PC-3 (cell line): ENCODE results near the gene MTRFR. TPM values are rescaled to one million over a fixed set of nuclear protein-coding genes. Genes with fewer than 3 reads are reported as not detected.

Experiments
- ATAC-seq: fragments of 200-7000 bp; cut with Tn5 transposase; 2 replicates; pipeline ENCODE4 v1.9.1; 2020; ENCODE audit warnings: mild to moderate bottlenecking, moderate library complexity
- BruUV-seq: library from RNA; stranded (reverse); fragments of 400-500 nt; replicated peaks from 2 replicates; lab custom pipeline; 2021; lab: Mats Ljungman, UMichigan
- CTCF ChIA-PET: fragments of 300-600 bp; sonication (Branson Sonifier 250); formaldehyde crosslinking; loops from one replicate; lab custom pipeline; 2022; ENCODE audit warnings: antibody characterized with exemption; lab: Charles Lee
- POLR2A ChIA-PET: fragments of 300-600 bp; sonication (Branson Sonifier 250); formaldehyde crosslinking; loops from one replicate; lab custom pipeline; 2022; ENCODE audit warnings: antibody characterized with exemption; ENCODE audit not compliant: unreplicated experiment; lab: Charles Lee
- DNase-seq: peaks from one replicate; pipeline ENCODE4 v3.0.0-alpha.2; 2015
- H2AFZ ChIP-seq: fragments of 300-600 bp; sonication (generic); 2 replicates; pipeline ENCODE4 v1.6.0; 2016; ENCODE audit warnings: antibody characterized with exemption, low read length
- H3F3A ChIP-seq: fragments of 300-600 bp; sonication (generic); one replicate; pipeline ENCODE4 v1.6.0; 2017; ENCODE audit warnings: antibody characterized with exemption, low read length, control low read depth, mild to moderate bottlenecking; ENCODE audit not compliant: unreplicated experiment
- H3K27ac ChIP-seq: fragments of 300-600 bp; sonication (generic); 2 replicates; pipeline ENCODE4 v1.5.1; 2016; ENCODE audit warnings: mild to moderate bottlenecking, low read length
- H3K27me3 ChIP-seq: fragments of 300-600 bp; sonication (generic); 2 replicates; pipeline ENCODE4 v1.6.1; 2016; ENCODE audit warnings: low read length, mixed read lengths
- H3K36me3 ChIP-seq: fragments of 300-600 bp; sonication (generic); 2 replicates; pipeline ENCODE4 v1.6.1; 2016; ENCODE audit warnings: low read depth, mixed run types, low read length, mixed read lengths
- H3K4me1 ChIP-seq: fragments of 300-600 bp; sonication (generic); 2 replicates; pipeline ENCODE4 v1.5.1; 2016; ENCODE audit warnings: low read length; ENCODE audit not compliant: insufficient read depth
- H3K4me2 ChIP-seq: fragments of 300-600 bp; sonication (generic); 2 replicates; pipeline ENCODE4 v1.6.0; 2016; ENCODE audit warnings: low read length
- H3K4me3 ChIP-seq: fragments of 300-600 bp; sonication (generic); 2 replicates; pipeline ENCODE4 v1.5.1; 2016; ENCODE audit warnings: mild to moderate bottlenecking, low read length, mixed read lengths
- H3K79me2 ChIP-seq: fragments of 300-600 bp; sonication (generic); 2 replicates; pipeline ENCODE4 v1.6.1; 2017; ENCODE audit warnings: low read length, mixed read lengths
- H3K9ac ChIP-seq: fragments of 300-600 bp; sonication (generic); 2 replicates; pipeline ENCODE4 v1.6.0; 2016; ENCODE audit warnings: mild to moderate bottlenecking, low read length
- H3K9me2 ChIP-seq: fragments of 300-600 bp; sonication (generic); replicated peaks from 2 replicates; pipeline ENCODE4 v1.6.1; 2016; ENCODE audit warnings: mixed run types, low read length, mixed read lengths
- H3K9me3 ChIP-seq: fragments of 300-600 bp; sonication (generic); 2 replicates; pipeline ENCODE4 v1.6.1; 2016; ENCODE audit warnings: low read length, mixed read lengths
- H4K20me1 ChIP-seq: fragments of 300-600 bp; sonication (generic); 2 replicates; pipeline ENCODE4 v1.6.1; 2016; ENCODE audit warnings: low read length, mixed read lengths
- EZH2 ChIP-seq: fragments of 300-600 bp; sonication (generic); IDR thresholded peaks from one replicate; pipeline ENCODE4 v1.6.1; 2017; ENCODE audit warnings: antibody characterized with exemption, mild to moderate bottlenecking, low read length; ENCODE audit not compliant: unreplicated experiment
- EZH2phosphoT487 ChIP-seq: fragments of 300-600 bp; sonication (generic); IDR thresholded peaks from 2 replicates; pipeline ENCODE4 v1.6.1; 2018; ENCODE audit warnings: mild to moderate bottlenecking, antibody characterized with exemption, low read length, borderline replicate concordance
- intact Hi-C: fragments of 100-400 bp; cut with micrococcal nuclease; formaldehyde crosslinking; loops from 2 replicates; pipeline ENCODE4 v1.9.0; 2023
- total RNA-seq: library from RNA; depleted of rRNA; stranded (reverse); fragments of >200 nt; gene quantifications from 2 replicates; pipeline ENCODE4 v1.2.3, GENCODE V29; 2014
- TF ChIP-seq, protein P1 (sequence below): fragments of 300-600 bp; sonication (generic); conservative IDR thresholded peaks from 2 replicates; pipeline ENCODE4 v1.5.1; 2017; ENCODE audit warnings: antibody characterized with exemption, low read depth, mild to moderate bottlenecking, low read length

Gene MTRFR
- total RNA-seq, 1 experiment from 2014 or later: 23.2 TPM

DNA sequence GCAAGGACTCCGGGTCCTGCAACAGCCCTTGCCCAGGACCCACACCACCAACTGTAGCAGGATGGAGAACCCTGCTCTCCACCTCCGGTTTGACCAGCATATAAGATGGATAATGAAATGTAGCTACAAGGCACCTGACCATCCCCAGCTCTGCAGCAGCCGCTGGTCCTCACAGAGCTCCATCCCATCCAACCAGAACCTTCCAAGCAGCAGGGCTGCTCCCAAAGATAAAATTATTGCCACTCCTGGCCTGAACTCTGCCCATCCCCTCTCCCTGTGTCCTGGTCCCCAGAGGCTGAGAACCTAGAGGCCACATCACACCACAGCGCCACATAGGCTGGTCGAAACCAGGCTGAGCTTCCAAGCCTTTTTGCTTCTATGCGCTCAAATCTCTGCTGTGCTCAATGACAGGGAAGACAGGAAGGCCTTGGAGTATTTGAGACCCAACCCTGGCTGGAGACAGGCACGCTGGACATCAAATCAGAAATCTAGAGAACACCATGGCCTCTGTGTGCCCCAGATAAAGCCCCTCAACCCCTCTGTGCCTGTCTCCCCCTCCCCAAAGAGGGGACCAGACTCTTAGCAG lies 34.2 kb downstream of the MTRFR start:
- BruUV-seq: no TSS peak
- ATAC-seq (no peak), DNase-seq (no peak)
- TF ChIP-seq EZH2 (no peak), EZH2phosphoT487 (no peak)
- TF ChIP-seq, protein P1, sequence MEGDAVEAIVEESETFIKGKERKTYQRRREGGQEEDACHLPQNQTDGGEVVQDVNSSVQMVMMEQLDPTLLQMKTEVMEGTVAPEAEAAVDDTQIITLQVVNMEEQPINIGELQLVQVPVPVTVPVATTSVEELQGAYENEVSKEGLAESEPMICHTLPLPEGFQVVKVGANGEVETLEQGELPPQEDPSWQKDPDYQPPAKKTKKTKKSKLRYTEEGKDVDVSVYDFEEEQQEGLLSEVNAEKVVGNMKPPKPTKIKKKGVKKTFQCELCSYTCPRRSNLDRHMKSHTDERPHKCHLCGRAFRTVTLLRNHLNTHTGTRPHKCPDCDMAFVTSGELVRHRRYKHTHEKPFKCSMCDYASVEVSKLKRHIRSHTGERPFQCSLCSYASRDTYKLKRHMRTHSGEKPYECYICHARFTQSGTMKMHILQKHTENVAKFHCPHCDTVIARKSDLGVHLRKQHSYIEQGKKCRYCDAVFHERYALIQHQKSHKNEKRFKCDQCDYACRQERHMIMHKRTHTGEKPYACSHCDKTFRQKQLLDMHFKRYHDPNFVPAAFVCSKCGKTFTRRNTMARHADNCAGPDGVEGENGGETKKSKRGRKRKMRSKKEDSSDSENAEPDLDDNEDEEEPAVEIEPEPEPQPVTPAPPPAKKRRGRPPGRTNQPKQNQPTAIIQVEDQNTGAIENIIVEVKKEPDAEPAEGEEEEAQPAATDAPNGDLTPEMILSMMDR: no peak
- H4K20me1 ChIP-seq: no peaks in the 10 kb centered on the region
- ChIA-PET CTCF (interaction anchor here (0.6 kb wide), 1 partner anchor 17 kb away, joined by 3 read pairs; no protein-coding TSS in a partner anchor), POLR2A (no interaction called here)
- H3K4me2 ChIP-seq: no peak overlapping the region
- intact Hi-C loops: no loop called here
- no peak overlapping the region for H2AFZ ChIP-seq
- no peaks in the 10 kb centered on the region for H3K9me2 ChIP-seq
- H3K36me3 ChIP-seq: peaks cover 10% of the 10 kb centered on the region; the same call in 1 of the 2 replicates
- peaks cover 10% of the 10 kb centered on the region for H3K4me1 ChIP-seq
- peaks cover 36% of the 10 kb centered on the region for H3K79me2 ChIP-seq
- no peaks in the 10 kb centered on the region for H3K27me3 ChIP-seq
- no peak overlapping the region for H3K27ac ChIP-seq
- no peaks in the 10 kb centered on the region for H3F3A ChIP-seq
- no peak overlapping the region for H3K9ac ChIP-seq
- H3K9me3 ChIP-seq: no peaks in the 10 kb centered on the region
- H3K4me3 ChIP-seq: no peak overlapping the region

DNA sequence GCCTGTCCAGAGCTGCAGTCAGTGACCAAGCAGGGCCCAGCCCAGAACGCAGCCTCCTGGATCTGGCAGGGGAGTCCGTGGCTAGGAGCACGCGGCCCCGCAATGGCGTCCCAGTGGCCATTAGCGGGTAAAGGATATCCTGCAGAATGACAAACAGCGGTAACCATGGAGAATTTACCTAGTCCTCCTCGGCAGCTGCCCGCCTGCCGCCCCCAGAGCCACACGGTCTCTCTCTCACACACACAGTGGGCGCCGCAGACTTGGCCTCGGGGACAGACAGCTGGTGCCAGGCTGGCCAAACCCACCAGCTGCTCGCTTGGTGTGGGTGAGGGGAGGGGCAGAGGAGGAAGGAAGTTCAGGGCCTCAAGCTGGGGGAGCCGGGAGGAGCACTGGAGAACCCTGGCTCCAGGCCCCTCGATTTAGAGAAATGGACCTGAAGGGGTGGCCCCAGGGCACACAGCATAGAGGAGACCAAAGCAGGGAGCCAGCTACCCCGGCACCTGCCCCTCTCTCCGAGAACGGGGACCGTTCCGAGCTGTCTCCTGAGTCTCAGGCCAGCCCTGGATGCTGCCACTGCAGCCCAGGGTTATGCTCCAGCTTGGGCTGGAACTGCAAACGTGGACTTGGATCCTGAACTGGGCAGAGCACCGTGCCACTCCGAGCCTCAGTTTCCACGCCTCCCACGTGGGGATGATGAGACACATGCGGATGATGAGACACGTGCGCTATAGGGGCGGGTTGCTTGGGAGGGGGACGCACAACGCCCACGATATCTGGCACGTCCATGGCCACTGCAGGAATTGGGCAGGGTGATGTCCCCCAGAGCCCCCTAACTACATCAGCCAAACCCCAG lies 35.0 kb downstream of the MTRFR start:
- H3K27me3 ChIP-seq: no peaks in the 10 kb centered on the region
- no TSS peak for BruUV-seq
- H3K4me2 ChIP-seq: no peak overlapping the region
- intact Hi-C loops: no loop called here
- no peaks in the 10 kb centered on the region for H3K9me3 ChIP-seq
- no peaks in the 10 kb centered on the region for H4K20me1 ChIP-seq
- ChIA-PET CTCF (interaction anchor here (0.6 kb wide), 1 partner anchor 16 kb away, joined by 3 read pairs; no protein-coding TSS in a partner anchor), POLR2A (no interaction called here)
- H3K79me2 ChIP-seq: peaks cover 36% of the 10 kb centered on the region
- 0 out of 2 replicates have a peak, but pooled peaks cover 9% of the 10 kb centered on the region for H3K36me3 ChIP-seq
- no peak for TF ChIP-seq EZH2
- no peak for TF ChIP-seq EZH2phosphoT487
- TF ChIP-seq, protein P1: no peak
- peaks cover 10% of the 10 kb centered on the region for H3K4me1 ChIP-seq
- H3K27ac ChIP-seq: no peak overlapping the region
- no peaks in the 10 kb centered on the region for H3K9me2 ChIP-seq
- no peak for ATAC-seq
- no peaks in the 10 kb centered on the region for H3F3A ChIP-seq
- H3K9ac ChIP-seq: no peak overlapping the region
- DNase-seq: no peak
- no peak overlapping the region for H3K4me3 ChIP-seq
- no peak overlapping the region for H2AFZ ChIP-seq
